GM18499 (cell line): Measurements from ENCODE around the gene TM4SF18.
"Not testable (repeated sequence)": the region's sequence is repeated elsewhere in the genome, so short reads cannot be mapped to it uniquely, and the experiment has no call there.

ENCODE experiments used
- ATAC-seq: cut with Tn5 transposase; IDR thresholded peaks from one replicate; pipeline ENCODE4 v1.9.1; 2021; ENCODE audit warnings: moderate number of reproducible peaks; ENCODE audit not compliant: insufficient read depth, unreplicated experiment

Gene TM4SF18

GRCh38 chr3:149368674-149369497, 35.5 kb upstream of the TM4SF18 start:
- no peak for ATAC-seq

- no peak for ATAC-seq
Observed at GRCh38 chr3:149368201-149368673, 34.8 kb upstream of the TM4SF18 start.

- peak; percentile 52 for ATAC-seq
Observed at GRCh38 chr3:149366941-149367840, 33.8 kb upstream of the TM4SF18 start.

- ATAC-seq = no peak
Observed at GRCh38 chr3:149366031-149366430, 32.6 kb upstream of the TM4SF18 start.

- ATAC-seq = no peak
Observed at GRCh38 chr3:149364624-149365023, 31.2 kb upstream of the TM4SF18 start.

- no peak for ATAC-seq
Observed at GRCh38 chr3:149363053-149363452, 29.6 kb upstream of the TM4SF18 start.

- no peak for ATAC-seq
Observed at GRCh38 chr3:149362366-149362765, 28.9 kb upstream of the TM4SF18 start.

GRCh38 chr3:149356630-149357029, 23.2 kb upstream of the TM4SF18 start:
- no peak for ATAC-seq

- no peak for ATAC-seq
Observed at GRCh38 chr3:149356044-149356592, 22.7 kb upstream of the TM4SF18 start.

- no peak for ATAC-seq
Observed at GRCh38 chr3:149353581-149354184, 20.2 kb upstream of the TM4SF18 start.

GRCh38 chr3:149352556-149352955, 19.1 kb upstream of the TM4SF18 start:
- ATAC-seq = peak; percentile 70

- no peak for ATAC-seq
Observed at GRCh38 chr3:149343951-149344350, 10.5 kb upstream of the TM4SF18 start.

GRCh38 chr3:149342413-149343380, 9.3 kb upstream of the TM4SF18 start:
- ATAC-seq = no peak

GRCh38 chr3:149340310-149340933, 7.0 kb upstream of the TM4SF18 start:
- ATAC-seq = no peak

GRCh38 chr3:149339931-149340309, 6.5 kb upstream of the TM4SF18 start:
- no peak for ATAC-seq

- not testable (repeated sequence) for ATAC-seq
Observed at GRCh38 chr3:149337486-149337885, 4.0 kb upstream of the TM4SF18 start.

- no peak for ATAC-seq
Observed at GRCh38 chr3:149336925-149337324, 3.5 kb upstream of the TM4SF18 start.

GRCh38 chr3:149332771-149333170, 665 bp downstream of the TM4SF18 start:
- ATAC-seq = no peak

GRCh38 chr3:149332227-149332765, 1.1 kb downstream of the TM4SF18 start:
- ATAC-seq = no peak
